ENCODE data around the gene MID1IP1.

The MID1IP1 gene

DNA sequence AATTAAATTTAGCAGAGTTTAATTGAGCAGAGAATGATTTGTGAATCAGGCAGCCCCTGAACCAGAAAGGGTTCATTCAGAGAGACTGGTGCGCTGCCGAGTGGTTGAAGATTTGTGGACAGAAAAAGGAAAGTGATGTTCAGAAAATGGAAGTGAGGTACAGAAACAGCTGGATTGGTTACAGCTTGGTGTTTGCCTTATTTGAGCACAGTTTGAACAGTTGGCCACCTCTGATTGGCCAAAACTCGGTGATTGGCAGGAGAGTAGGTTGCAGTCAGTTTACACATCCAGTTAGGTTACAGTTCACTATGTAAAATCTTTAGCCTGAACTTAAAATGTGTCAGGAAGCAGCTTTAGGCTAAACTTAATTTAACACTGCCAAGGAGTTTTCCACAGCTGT lies 14.9 kb downstream of the MID1IP1 start:
- no peak for DNase-seq (ENCODE audit: low spot score)

DNA sequence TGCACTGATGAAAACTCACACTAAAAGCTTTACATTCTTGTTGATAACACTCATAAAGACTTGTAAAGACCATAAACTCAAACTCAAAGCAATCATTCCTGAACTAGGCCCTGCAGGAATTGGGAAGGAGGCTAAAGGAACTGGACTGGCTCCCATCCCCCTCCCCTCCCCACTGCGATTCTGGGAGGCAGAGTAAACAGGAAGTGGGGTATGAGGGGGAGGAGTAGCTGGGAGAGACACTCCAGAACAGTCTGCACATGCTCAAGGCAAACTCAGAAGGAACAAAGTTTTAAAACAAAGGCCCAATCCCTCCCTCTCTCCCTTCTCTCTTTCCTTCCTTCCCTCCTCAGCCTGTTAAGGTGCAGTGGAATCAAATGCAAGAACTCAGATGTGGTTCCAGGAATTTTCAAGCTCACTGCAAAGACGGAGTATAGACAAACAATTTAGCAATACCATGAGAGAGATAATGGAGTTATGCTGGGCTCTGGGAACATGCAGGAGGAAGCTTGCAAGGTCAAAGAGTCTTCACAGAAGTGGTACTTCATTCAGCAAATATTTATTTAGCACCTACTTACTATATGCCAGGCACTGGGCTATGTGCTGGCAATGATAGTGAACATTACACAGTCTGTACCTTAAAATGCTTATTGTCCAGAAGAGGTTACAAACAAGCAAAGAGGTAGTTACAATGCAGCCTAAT lies 15.9 kb downstream of the MID1IP1 start:
- DNase-seq (ENCODE audit: low spot score), result no peak

DNA sequence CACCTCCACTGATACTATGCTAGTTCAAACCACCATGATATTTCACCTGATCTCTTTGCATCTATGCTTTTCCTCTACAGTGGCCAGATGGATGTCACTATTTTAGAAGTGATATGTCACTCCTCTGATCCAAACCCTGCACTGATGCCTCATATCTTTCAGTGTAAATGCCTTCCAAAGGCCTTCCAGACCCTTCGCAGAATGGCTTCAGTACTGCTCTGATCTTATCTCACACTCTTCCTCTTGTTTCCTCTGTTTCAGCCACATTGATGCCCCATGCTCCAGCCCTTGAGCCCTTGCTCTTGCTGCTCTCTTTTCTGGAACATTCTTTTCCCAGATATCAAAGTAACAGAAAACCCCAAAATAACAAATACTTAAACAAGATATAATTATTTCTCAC lies 17.9 kb downstream of the MID1IP1 start:
- no peak for DNase-seq (ENCODE audit: low spot score)

DNA sequence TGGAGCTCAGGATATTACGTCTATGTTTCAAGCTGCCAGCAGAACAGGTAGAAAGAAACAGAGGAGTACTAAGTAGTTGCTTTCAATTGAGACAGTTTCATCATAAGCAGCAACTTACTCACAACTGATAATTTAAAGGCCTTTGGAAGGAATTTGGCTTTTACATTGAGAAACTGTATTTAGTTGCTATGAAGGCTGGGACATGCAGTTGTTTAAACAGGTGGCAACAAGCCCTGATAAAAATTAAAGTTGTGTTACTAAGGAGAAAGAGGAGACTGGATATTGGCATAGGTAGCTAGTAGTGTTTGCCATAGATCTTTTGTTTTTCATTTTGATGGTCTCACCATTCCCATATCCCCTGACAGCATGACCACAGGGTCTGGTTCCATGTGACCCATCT lies 18.4 kb downstream of the MID1IP1 start:
- no peak for DNase-seq (ENCODE audit: low spot score)

DNA sequence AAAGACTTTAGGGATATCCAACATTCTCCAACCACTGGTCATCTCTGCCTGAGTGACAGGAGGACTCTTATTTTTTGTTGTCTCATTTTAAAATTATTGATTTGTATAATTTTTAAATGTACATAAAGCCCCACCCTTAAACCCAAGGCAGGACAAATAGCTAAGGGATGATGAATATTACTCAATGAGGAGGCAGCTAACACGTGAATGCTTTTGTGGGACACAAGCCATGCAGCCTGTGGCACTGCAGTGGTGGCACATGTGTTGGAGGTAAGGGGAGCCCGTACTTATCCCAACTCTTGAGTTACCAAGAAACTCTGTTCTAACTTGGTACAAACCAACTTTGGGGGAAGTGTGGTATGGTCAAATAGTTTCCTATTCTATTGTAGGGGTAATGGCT lies 19.5 kb downstream of the MID1IP1 start:
- DNase-seq (ENCODE audit: low spot score), result no peak

DNA sequence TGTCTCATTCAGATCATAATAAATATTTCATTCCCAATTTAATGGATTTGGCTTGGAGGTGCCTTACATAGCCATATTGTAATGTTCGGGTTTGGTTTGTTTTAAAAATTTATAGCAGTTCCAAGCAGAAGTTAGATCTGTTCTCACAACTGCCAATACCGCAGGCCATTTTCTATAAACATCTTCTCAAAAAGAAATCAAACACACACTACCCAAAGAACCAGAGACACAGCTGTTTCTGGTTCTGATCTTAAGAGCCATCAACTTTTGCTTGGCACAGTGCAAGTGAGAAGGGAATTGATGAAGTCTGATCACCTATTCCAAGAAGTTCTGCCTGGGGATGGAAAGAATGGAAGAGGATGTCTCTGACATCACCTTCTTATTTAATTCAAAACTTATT lies 22.9 kb downstream of the MID1IP1 start:
- DNase-seq (ENCODE audit: low spot score), result no peak

DNA sequence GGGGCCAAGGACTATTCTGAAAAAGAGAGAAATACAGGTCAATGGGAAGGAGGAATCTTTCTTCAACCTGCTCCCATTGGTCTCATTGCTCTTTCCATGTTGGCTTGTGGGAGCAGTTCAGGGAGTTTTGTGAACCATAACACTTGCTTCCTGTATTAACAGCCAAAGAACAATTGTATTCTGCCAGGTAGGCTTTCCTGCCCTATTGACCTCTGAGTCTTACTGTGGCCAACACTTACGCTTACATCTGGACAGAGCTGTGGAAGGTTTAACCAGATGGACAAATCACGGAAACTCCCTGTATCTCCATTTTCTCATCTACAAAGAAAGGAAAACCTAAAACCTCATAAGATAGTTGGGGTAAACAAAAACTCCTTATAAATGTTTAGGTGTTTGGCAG lies 30.7 kb downstream of the MID1IP1 start:
- DNase-seq (ENCODE audit: low spot score), result no peak

DNA sequence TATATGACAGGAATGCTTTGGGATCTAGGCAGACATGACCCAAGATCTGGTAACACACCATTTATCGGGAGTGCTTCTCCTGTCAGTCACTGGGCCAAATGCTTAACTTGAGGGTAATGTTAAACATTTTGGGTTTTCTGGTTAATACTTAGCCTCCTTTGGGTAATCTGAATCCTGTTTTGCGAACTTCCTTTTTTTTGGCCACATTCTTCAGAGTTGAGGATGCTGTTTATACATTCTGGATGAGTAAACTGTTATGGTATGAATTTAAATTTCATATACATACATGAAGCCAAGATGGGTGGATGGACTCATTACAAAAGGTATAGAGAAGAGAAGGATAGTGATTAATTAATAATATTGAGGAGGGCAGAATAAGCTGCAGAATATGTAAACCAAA lies 36.1 kb downstream of the MID1IP1 start:
- no peak for DNase-seq (ENCODE audit: low spot score)

DNA sequence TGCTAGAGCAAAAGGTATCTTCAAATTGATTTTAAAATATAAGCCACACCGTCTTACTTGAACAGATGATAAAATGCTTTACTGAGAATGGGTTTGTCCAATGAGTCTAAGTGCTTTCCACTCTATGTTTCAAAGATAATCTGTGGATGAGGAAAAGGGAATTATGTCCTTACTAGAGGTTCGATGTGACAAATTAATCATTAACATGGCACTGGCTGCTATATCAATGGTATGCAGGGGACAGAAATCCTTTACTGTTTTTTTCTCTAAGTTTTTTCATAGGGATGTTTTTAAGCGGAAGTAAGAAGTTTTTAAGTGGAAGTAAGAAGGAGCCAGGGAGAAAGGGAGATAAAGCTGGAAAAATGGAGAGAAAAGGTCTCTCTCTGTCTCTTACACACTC lies 38.0 kb downstream of the MID1IP1 start:
- DNase-seq (ENCODE audit: low spot score), result no peak

DNA sequence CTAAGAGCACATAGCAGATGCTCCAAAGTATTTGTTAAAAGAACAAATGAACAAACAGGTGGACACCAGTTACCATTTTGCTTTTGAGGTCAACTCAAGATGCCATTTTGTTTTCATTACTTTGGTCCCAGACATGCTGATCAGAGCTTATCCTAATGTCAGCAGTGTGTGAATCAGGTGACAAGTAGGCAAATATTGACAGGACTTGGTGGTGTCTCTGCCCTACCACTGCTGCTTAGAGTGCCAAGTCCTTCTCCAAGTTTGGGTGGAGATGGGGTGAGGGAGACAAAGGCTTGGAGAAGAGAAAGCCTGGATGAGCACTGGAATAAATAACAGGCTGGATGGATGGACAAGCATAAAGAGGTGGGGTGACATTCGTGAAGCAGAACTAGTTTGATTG lies 38.7 kb downstream of the MID1IP1 start:
- DNase-seq (ENCODE audit: low spot score), result no peak

DNA sequence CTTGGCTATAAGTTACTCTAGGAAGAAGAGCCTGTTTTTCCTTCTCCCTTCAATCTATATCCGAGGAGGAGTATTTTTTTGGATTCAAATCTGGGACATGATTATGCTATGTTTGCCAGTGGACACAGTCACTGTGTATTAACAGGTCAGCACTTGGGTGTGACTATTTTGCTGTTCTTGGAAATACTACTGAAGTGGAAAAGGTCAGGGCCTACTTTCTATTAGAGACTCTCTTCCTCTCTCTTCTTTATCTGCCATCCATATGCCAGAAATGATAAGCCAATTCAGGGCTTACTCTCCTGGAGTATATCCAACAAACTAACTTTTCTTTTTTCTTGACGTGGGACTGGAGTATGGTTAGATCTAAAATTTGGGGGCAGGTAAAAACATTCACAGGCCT lies 40.5 kb downstream of the MID1IP1 start:
- no peak for DNase-seq (ENCODE audit: low spot score)

DNA sequence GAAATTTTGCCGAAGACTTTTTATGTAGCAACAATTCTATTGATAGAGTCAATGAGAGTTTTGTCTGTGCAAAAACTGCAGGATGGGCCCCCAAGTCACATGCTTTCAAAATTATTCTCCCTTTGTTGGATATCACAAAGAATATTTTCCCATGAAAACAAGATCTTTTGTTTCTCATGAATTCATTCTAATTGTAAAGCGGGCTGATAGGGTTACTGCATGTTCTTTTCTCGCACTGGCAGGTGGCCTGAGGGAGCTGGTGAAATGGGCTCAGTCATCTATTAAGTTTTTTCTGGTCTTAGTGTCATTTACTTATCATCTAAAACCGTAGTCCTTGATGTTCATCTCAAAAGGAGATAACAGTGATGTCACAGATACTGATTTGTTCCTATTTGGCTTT lies 44.2 kb downstream of the MID1IP1 start:
- DNase-seq (ENCODE audit: low spot score), result no peak

DNA sequence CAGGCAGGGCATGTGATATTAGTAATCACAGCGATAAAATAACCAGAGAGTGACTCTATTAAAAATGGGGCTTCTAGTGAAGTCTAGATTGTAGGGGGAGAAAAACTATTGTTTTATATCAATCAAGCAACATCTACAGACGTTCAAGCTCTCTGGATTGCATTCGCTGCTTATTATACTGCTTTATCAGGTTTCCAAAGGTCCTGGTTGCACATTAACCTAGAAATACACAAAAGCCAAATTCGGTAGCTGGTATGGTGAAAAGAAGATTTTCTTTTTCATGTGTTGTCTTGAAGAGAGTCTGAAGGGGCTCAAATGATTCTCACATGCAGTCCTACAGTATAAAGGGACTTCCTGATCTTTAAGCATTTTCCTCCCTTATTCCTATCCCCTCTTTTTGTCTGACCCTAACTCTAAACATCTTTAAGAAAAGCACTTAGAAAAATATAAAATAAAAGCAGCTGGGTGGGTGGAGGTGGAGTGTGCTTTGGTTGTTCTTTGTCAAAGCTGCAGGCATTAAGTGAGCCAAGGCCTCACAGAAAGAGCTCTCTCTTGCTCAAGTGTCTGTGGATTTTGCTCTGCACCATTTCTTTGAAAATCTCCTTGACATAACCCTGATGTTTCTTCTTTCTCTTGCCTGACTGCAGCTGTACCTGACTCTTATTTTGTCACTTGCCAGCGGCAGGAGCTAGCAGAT lies 46.1 kb downstream of the MID1IP1 start:
- DNase-seq (ENCODE audit: low spot score), result peak; percentile 4

DNA sequence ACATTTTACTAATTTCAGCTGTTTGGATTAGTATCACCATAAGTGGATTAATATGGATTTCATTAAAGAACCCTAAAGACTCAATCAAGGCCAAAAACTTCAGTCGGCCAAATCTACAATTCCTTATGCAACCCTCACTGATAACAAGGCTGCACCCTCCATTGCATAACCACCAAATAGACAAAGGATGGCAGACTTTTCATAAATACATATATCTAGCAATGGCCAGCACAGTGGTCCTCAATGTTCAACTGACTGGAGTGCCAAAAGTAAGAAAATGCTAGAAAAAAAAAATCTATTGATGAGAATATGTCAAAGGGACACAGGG lies 46.6 kb downstream of the MID1IP1 start:
- no peak for DNase-seq (ENCODE audit: low spot score)

DNA sequence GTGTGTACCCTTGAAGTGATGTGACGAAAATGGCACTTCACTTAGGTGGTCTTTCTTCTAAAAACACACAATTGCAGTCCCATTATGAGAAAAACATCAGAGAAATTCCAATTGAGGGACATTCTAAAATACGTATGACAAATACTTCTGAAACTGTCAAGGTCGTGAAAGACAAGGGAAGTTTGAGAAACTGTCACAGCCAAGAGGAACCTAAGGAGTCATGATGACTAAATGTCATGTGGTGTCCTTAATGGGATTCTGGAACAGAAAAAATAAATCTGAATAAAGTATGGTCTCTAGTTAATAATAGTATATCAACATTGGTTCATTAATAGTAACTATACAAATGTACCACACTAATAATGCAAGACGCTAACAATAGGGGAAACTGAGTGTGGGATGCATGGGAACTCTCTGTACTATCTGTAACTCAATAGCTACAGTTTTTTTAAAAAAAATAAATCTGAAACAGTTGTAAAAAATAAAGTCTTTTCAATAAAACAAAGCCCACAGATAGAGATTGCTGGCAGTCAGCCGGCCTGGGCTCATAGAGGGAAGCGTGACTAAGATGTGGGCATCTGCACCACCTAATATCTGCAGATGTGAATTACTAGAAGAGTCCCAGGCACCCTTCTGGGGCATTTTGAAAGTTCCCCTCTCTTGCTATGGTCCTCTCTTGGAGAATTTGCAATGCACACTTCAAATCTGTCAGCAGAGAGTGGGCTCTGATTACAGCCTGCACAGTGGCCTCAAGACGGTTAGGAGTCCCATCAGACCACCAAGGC lies 47.6 kb downstream of the MID1IP1 start:
- DNase-seq (ENCODE audit: low spot score), result no peak

DNA sequence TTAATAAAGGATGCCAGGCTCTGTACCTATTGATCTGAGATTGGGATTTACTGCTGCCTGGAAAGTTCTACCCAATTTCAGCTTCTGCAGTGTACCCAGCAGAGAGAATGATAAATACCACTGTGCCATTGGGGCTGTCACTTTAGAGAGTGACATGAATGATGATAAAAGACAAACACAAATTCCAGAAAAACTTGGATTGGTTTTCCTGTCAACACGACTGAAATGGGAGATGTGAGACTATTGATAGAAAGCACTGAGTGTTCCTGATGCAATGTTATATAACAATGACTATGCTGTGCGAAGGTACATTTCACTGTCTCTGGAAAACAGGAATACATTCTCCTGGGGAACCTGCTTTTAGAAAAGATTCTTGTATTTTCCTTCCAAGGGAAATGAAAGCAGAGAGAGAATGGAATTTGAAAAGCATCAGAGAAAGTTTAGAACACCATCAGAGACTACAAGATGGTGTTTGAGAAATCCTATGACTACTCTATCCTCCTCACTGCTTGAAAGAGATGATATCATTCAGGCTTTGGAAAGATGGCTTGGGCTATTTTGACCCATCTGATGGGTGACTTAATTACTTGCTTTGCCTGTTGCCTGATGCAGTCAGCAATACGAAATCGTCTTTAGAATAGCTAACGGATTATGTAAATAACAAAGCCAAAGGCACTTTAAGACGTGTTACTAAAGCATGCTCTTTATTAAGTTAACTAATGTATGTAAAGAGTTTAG lies 49.7 kb downstream of the MID1IP1 start:
- DNase-seq (ENCODE audit: low spot score), result no peak

DNA sequence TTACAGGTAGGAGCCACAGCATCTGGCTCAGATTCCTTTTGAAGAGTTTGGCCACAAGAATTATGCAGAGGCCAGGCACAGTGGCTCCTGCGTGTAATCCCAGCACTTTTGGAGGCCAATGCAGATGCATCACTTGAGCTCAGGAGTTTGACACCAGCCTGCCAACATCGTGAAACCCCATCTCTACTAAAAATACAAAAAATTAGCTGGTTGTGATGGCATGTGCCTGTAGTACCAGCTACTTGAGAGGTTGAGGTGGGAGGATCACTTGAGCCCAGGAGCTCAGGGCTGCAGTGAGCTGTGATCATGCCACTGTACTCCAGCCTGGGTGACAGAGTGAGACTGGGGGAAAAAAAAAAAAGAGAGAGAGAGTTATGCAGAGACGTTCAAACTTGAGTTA lies 53.0 kb downstream of the MID1IP1 start:
- no peak for DNase-seq (ENCODE audit: low spot score)

Measured in HuH-7.5 (cell line).